Measurements from ENCODE around the gene BYSL. TPM values are rescaled to one million over a fixed set of nuclear protein-coding genes. Genes with fewer than 3 reads are reported as not detected.

BYSL gene
- total and polyA plus RNA-seq, 7 experiments from 2014 or later: 3.9 to 35.7 (median 6.6) TPM

- intact Hi-C loops (cut with micrococcal nuclease): no loop called here
- peaks cover 8 to 43% (median 16%) of the 10 kb centered on the region in 5 donors for H3K36me3 Mint-ChIP-seq
- Histone ChIP-seq H3K27ac (ENCODE audit: low read depth, low read length) (no peak overlapping the region), H3K9me3 (ENCODE audit: control insufficient read depth in 2 of 3, low read length in 3 of 3) (no peaks in the 10 kb centered on the region), H3K4me3 (ENCODE audit: low read length) (no peak overlapping the region), H3K4me1 (ENCODE audit: control insufficient read depth in 2 of 2, insufficient read depth in 2 of 2, low read length in 2 of 2) (peaks cover 5 to 22% of the 10 kb centered on the region in 2 donors), H3K27me3 (ENCODE audit: control insufficient read depth in 2 of 2, insufficient read depth in 2 of 2, low read length in 2 of 2) (no peaks in the 10 kb centered on the region), H3K36me3 (ENCODE audit: control insufficient read depth in 2 of 3, insufficient read depth in 3 of 3, low read length in 3 of 3) (peaks cover 0 to 34% (median 4%) of the 10 kb centered on the region in 3 experiments)
- peaks cover 30 to 79% (median 61%) of the 10 kb centered on the region in 7 donors for H3K4me1 Mint-ChIP-seq
- POLR2A ChIA-PET: interaction anchor here (1.3 kb wide), 1 partner anchor 14 kb away, joined by 3 read pairs; no protein-coding TSS in a partner anchor
- CTCF ChIA-PET: no interaction called here
- H3K9me3 Mint-ChIP-seq: no peaks in the 10 kb centered on the region
- H3K4me3 Mint-ChIP-seq: peak overlapping the region in 3 of 10 donors; percentile 0 to 20 (median 6)
- DNase-seq: no peak
- H3K27ac Mint-ChIP-seq: peak overlapping the region in 6 of 9 donors; percentile 6 to 80 (median 68)
- no peaks in the 10 kb centered on the region for H3K27me3 Mint-ChIP-seq
- no peak for ATAC-seq
These were observed 33.4 kb downstream of the BYSL start for GRCh38 chr6:41954668-41955067.

- Mint-ChIP-seq H3K4me3 (peak overlapping the region in 1 of 10 donors; percentile 6), H3K36me3 (peaks cover 4 to 42% (median 10%) of the 10 kb centered on the region in 5 donors), H3K27ac (peak overlapping the region in 4 of 9 donors; percentile 5 to 80 (median 78)), H3K4me1 (peaks cover 34 to 80% (median 61%) of the 10 kb centered on the region in 7 donors), H3K27me3 (no peaks in the 10 kb centered on the region), H3K9me3 (no peaks in the 10 kb centered on the region)
- no peak for ATAC-seq
- Histone ChIP-seq H3K9me3 (ENCODE audit: control insufficient read depth in 2 of 3, low read length in 3 of 3) (no peaks in the 10 kb centered on the region), H3K27ac (ENCODE audit: low read depth, low read length) (no peak overlapping the region), H3K4me1 (ENCODE audit: control insufficient read depth in 2 of 2, insufficient read depth in 2 of 2, low read length in 2 of 2) (peaks cover 8 to 22% of the 10 kb centered on the region in 2 donors), H3K4me3 (ENCODE audit: low read length) (no peak overlapping the region), H3K27me3 (ENCODE audit: control insufficient read depth in 2 of 2, insufficient read depth in 2 of 2, low read length in 2 of 2) (no peaks in the 10 kb centered on the region), H3K36me3 (ENCODE audit: control insufficient read depth in 2 of 3, insufficient read depth in 3 of 3, low read length in 3 of 3) (peaks cover 0 to 35% (median 4%) of the 10 kb centered on the region in 3 experiments)
- CTCF ChIA-PET: no interaction called here
- no peak for DNase-seq
- intact Hi-C loops (cut with micrococcal nuclease): no loop called here
- POLR2A ChIA-PET: interaction anchor here (1.3 kb wide), 1 partner anchor 13 kb away, joined by 3 read pairs; no protein-coding TSS in a partner anchor
These were observed 34.1 kb downstream of the BYSL start for GRCh38 chr6:41955412-41955811.

- ChIA-PET POLR2A (no interaction called here), CTCF (no interaction called here)
- H3K4me3 Mint-ChIP-seq: peak overlapping the region in 2 of 10 donors; percentile 26 to 34
- peaks cover 1 to 41% (median 15%) of the 10 kb centered on the region in 5 donors for H3K36me3 Mint-ChIP-seq
- no peaks in the 10 kb centered on the region for H3K9me3 ChIP-seq (ENCODE audit: control insufficient read depth in 2 of 3, low read length in 3 of 3)
- H3K9me3 Mint-ChIP-seq: peaks cover 0 to 6% (median 0%) of the 10 kb centered on the region in 11 donors
- H3K27me3 Mint-ChIP-seq: no peaks in the 10 kb centered on the region
- peaks cover 16 to 32% of the 10 kb centered on the region in 2 donors for H3K4me1 ChIP-seq (ENCODE audit: control insufficient read depth in 2 of 2, insufficient read depth in 2 of 2, low read length in 2 of 2)
- ATAC-seq (no peak), DNase-seq (no peak)
- peak overlapping the region in 5 of 9 donors; percentile 11 to 90 (median 62) for H3K27ac Mint-ChIP-seq
- H3K4me1 Mint-ChIP-seq: peaks cover 45 to 86% (median 72%) of the 10 kb centered on the region in 7 donors
- peaks cover 0 to 36% (median 4%) of the 10 kb centered on the region in 3 experiments for H3K36me3 ChIP-seq (ENCODE audit: control insufficient read depth in 2 of 3, insufficient read depth in 3 of 3, low read length in 3 of 3)
- H3K4me3 ChIP-seq (ENCODE audit: low read length): no peak overlapping the region
- intact Hi-C loops (cut with micrococcal nuclease): loop anchor here in 1 of 2 donors (2.0 kb wide), 1 partner anchor 16 kb away; the partner anchor contains the start of gene CCND3
- no peaks in the 10 kb centered on the region for H3K27me3 ChIP-seq (ENCODE audit: control insufficient read depth in 2 of 2, insufficient read depth in 2 of 2, low read length in 2 of 2)
- H3K27ac ChIP-seq (ENCODE audit: low read depth, low read length): no peak overlapping the region
These were observed 35.8 kb downstream of the BYSL start for GRCh38 chr6:41957117-41957516.

- ChIA-PET POLR2A (interaction anchor here (0.6 kb wide), 1 partner anchor 81 kb away, joined by 3 read pairs; no protein-coding TSS in a partner anchor), CTCF (no interaction called here)
- no peaks in the 10 kb centered on the region for H3K27me3 ChIP-seq (ENCODE audit: control insufficient read depth in 2 of 2, insufficient read depth in 2 of 2, low read length in 2 of 2)
- peaks cover 0 to 6% (median 0%) of the 10 kb centered on the region in 11 donors for H3K9me3 Mint-ChIP-seq
- intact Hi-C loops (cut with micrococcal nuclease): no loop called here
- ATAC-seq (no peak), DNase-seq (no peak)
- peak overlapping the region in 8 of 9 donors; percentile 28 to 91 (median 74) for H3K27ac Mint-ChIP-seq
- peak overlapping the region; percentile 22 for H3K27ac ChIP-seq (ENCODE audit: low read depth, low read length)
- H3K4me1 Mint-ChIP-seq: peaks cover 47 to 84% (median 66%) of the 10 kb centered on the region in 7 donors
- H3K9me3 ChIP-seq (ENCODE audit: control insufficient read depth in 2 of 3, low read length in 3 of 3): no peaks in the 10 kb centered on the region
- no peak overlapping the region for H3K4me3 ChIP-seq (ENCODE audit: low read length)
- H3K27me3 Mint-ChIP-seq: no peaks in the 10 kb centered on the region
- H3K36me3 ChIP-seq (ENCODE audit: control insufficient read depth in 2 of 3, insufficient read depth in 3 of 3, low read length in 3 of 3): peaks cover 0 to 30% (median 4%) of the 10 kb centered on the region in 3 experiments
- H3K4me1 ChIP-seq (ENCODE audit: control insufficient read depth in 2 of 2, insufficient read depth in 2 of 2, low read length in 2 of 2): peaks cover 18 to 33% of the 10 kb centered on the region in 2 donors
- H3K36me3 Mint-ChIP-seq: peaks cover 0 to 41% (median 19%) of the 10 kb centered on the region in 5 donors
- H3K4me3 Mint-ChIP-seq: peak overlapping the region in 8 of 10 donors; percentile 14 to 64 (median 46)
These were observed 36.9 kb downstream of the BYSL start for GRCh38 chr6:41958022-41958856.

GRCh38 chr6:41960028-41960427 lies 38.7 kb downstream of the BYSL start:
- CTCF ChIA-PET: no interaction called here
- POLR2A ChIA-PET: interaction anchor here (0.7 to 1.4 kb wide), 3 partner anchors 16 to 173 kb away, joined by 3 read pairs; partner anchors contain the start of gene TOMM6
- H3K4me1 ChIP-seq (ENCODE audit: control insufficient read depth in 2 of 2, insufficient read depth in 2 of 2, low read length in 2 of 2): peaks cover 25 to 37% of the 10 kb centered on the region in 2 donors
- peaks cover 0 to 40% (median 0%) of the 10 kb centered on the region in 3 experiments for H3K36me3 ChIP-seq (ENCODE audit: control insufficient read depth in 2 of 3, insufficient read depth in 3 of 3, low read length in 3 of 3)
- DNase-seq (no peak), ATAC-seq (no peak)
- H3K9me3 ChIP-seq (ENCODE audit: control insufficient read depth in 2 of 3, low read length in 3 of 3): no peaks in the 10 kb centered on the region
- intact Hi-C loops (cut with micrococcal nuclease): loop anchor here in 1 of 2 donors (5.0 kb wide), 1 partner anchor 47 kb away; no protein-coding TSS in a partner anchor
- H3K27ac ChIP-seq (ENCODE audit: low read depth, low read length): no peak overlapping the region
- Mint-ChIP-seq H3K27me3 (no peaks in the 10 kb centered on the region), H3K36me3 (peaks cover 7 to 40% (median 15%) of the 10 kb centered on the region in 5 donors), H3K27ac (peak overlapping the region in 7 of 9 donors; percentile 28 to 91 (median 56)), H3K4me3 (peak overlapping the region in 2 of 10 donors; percentile 4 to 37), H3K4me1 (peaks cover 50 to 88% (median 71%) of the 10 kb centered on the region in 7 donors), H3K9me3 (peaks cover 0 to 8% (median 0%) of the 10 kb centered on the region in 11 donors)
- no peak overlapping the region for H3K4me3 ChIP-seq (ENCODE audit: low read length)
- no peaks in the 10 kb centered on the region for H3K27me3 ChIP-seq (ENCODE audit: control insufficient read depth in 2 of 2, insufficient read depth in 2 of 2, low read length in 2 of 2)

GRCh38 chr6:41963371-41963770 lies 42.1 kb downstream of the BYSL start:
- Mint-ChIP-seq H3K27me3 (no peaks in the 10 kb centered on the region), H3K27ac (peak overlapping the region; percentile 3 to 83 (median 72)), H3K4me1 (peaks cover 59 to 94% (median 84%) of the 10 kb centered on the region in 7 donors), H3K9me3 (peaks cover 0 to 8% (median 0%) of the 10 kb centered on the region in 11 donors), H3K36me3 (peaks cover 6 to 38% (median 12%) of the 10 kb centered on the region in 5 donors), H3K4me3 (peak overlapping the region in 6 of 10 donors; percentile 6 to 66 (median 42))
- POLR2A ChIA-PET: interaction anchor here (0.9 to 1.2 kb wide), 3 partner anchors 24 to 81 kb away, joined by 3 read pairs; no protein-coding TSS in a partner anchor
- Histone ChIP-seq H3K4me3 (ENCODE audit: low read length) (no peak overlapping the region), H3K36me3 (ENCODE audit: control insufficient read depth in 2 of 3, insufficient read depth in 3 of 3, low read length in 3 of 3) (peaks cover 0 to 59% (median 4%) of the 10 kb centered on the region in 3 experiments), H3K27me3 (ENCODE audit: control insufficient read depth in 2 of 2, insufficient read depth in 2 of 2, low read length in 2 of 2) (no peaks in the 10 kb centered on the region), H3K27ac (ENCODE audit: low read depth, low read length) (peak overlapping the region; percentile 55), H3K4me1 (ENCODE audit: control insufficient read depth in 2 of 2, insufficient read depth in 2 of 2, low read length in 2 of 2) (peaks cover 31 to 50% of the 10 kb centered on the region in 2 donors), H3K9me3 (ENCODE audit: control insufficient read depth in 2 of 3, low read length in 3 of 3) (no peaks in the 10 kb centered on the region)
- intact Hi-C loops (cut with micrococcal nuclease): loop anchor here in 1 of 2 donors (5.0 kb wide), 1 partner anchor 44 kb away; no protein-coding TSS in a partner anchor
- DNase-seq (no peak), ATAC-seq (no peak)
- CTCF ChIA-PET: interaction anchor here (0.6 to 2.0 kb wide), 4 partner anchors 21 to 80 kb away, joined by 3 to 6 read pairs (median 3); partner anchors contain the start of genes BYSL and MED20

Measured in naive thymus-derived CD4-positive, alpha-beta T cell (primary cell).